Ishikawa (cell line): ENCODE measurements around the gene G0S2.

ENCODE experiments used
- CEBPB ChIP-seq: IDR thresholded peaks from 2 replicates; pipeline ENCODE4 v1.6.1; 2012
- CREB1 ChIP-seq: IDR thresholded peaks from 2 replicates; pipeline ENCODE4 v1.6.1; 2012; ENCODE audit warnings: low read depth
- EGR1 ChIP-seq: IDR thresholded peaks from 2 replicates; pipeline ENCODE4 v1.6.1; 2012
- EP300 ChIP-seq: IDR thresholded peaks from 2 replicates; pipeline ENCODE4 v1.6.1; 2012; ENCODE audit warnings: borderline replicate concordance
- FOXM1 ChIP-seq: IDR thresholded peaks from 2 replicates; pipeline ENCODE4 v1.6.1; 2012; ENCODE audit warnings: low read depth, borderline replicate concordance
- NFIC ChIP-seq: IDR thresholded peaks from 2 replicates; pipeline ENCODE4 v1.6.1; 2012
- RAD21 ChIP-seq: IDR thresholded peaks from 2 replicates; pipeline ENCODE4 v1.6.1; 2012; ENCODE audit warnings: low read depth
- REST ChIP-seq: IDR thresholded peaks from 2 replicates; pipeline ENCODE4 v1.6.1; 2012; ENCODE audit warnings: low read depth, mild to moderate bottlenecking
- TAF1 ChIP-seq: IDR thresholded peaks from 2 replicates; pipeline ENCODE4 v1.6.1; 2012; ENCODE audit warnings: low read depth, mild to moderate bottlenecking
- TCF12 ChIP-seq: IDR thresholded peaks from 2 replicates; pipeline ENCODE4 v1.6.1; 2012; ENCODE audit warnings: low read depth
- TEAD4 ChIP-seq: IDR thresholded peaks from 2 replicates; pipeline ENCODE4 v1.6.1; 2012
- USF1 ChIP-seq: IDR thresholded peaks from 2 replicates; pipeline ENCODE4 v1.6.1; 2012
- YY1 ChIP-seq: IDR thresholded peaks from 2 replicates; pipeline ENCODE4 v1.6.1; 2012; ENCODE audit warnings: low read depth
- ZBTB7A ChIP-seq: IDR thresholded peaks from 2 replicates; pipeline ENCODE4 v1.6.1; 2012; ENCODE audit warnings: low read depth
- TF ChIP-seq, protein P1 (sequence below): IDR thresholded peaks from 2 replicates; pipeline ENCODE4 v1.6.1; 2012

The G0S2 gene

GRCh38 chr1:209672705-209673630 is 2.2 kb upstream of the G0S2 start:
- TF ChIP-seq FOXM1 (no peak), TEAD4 (no peak), USF1 (peak; percentile 43)

DNA sequence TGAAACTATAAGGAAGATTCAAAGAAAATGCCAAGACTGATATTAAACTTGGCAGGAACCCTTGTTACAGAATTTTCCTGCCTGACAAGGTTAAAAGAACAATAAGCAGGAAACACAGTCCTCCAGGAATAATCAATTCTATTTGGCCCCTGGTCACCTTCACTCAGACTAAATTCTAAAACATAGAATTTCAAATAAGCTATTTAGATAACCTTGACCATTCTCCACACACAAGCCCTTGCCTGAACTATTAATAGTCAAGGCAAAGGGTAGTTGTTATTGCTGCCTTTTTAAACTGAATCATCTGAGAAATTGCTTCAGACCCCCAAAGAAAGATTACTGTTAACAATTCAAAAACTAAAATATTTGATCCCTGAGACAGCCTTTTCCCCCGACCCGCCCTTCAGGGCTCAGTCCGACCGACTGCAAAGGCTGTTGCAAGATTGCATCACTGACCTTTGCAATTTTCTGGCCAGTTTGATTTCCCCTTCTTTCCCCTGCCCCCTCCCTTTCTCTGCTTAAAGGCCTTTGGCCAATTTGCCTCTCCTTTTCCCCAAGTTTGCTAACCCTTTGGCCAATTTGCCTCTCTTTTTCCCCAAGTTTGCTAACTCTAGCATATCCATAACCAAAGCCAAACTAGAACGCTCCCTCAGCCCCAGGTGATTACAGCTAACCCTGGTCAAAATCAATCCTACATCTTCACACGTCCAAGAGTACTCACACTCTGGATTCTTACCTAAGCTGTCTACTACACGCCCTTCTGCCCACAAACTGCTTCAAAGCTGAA is 1.4 kb upstream of the G0S2 start:
- no peak for TF ChIP-seq CREB1
- TF ChIP-seq TAF1, result no peak
- TF ChIP-seq, protein P1, sequence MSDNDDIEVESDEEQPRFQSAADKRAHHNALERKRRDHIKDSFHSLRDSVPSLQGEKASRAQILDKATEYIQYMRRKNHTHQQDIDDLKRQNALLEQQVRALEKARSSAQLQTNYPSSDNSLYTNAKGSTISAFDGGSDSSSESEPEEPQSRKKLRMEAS, result no peak
- peak; percentile 80 for TF ChIP-seq CEBPB
- TF ChIP-seq TCF12, result no peak
- TF ChIP-seq FOXM1, result no peak
- TF ChIP-seq YY1, result no peak
- TF ChIP-seq RAD21, result no peak
- TF ChIP-seq TEAD4, result no peak

DNA sequence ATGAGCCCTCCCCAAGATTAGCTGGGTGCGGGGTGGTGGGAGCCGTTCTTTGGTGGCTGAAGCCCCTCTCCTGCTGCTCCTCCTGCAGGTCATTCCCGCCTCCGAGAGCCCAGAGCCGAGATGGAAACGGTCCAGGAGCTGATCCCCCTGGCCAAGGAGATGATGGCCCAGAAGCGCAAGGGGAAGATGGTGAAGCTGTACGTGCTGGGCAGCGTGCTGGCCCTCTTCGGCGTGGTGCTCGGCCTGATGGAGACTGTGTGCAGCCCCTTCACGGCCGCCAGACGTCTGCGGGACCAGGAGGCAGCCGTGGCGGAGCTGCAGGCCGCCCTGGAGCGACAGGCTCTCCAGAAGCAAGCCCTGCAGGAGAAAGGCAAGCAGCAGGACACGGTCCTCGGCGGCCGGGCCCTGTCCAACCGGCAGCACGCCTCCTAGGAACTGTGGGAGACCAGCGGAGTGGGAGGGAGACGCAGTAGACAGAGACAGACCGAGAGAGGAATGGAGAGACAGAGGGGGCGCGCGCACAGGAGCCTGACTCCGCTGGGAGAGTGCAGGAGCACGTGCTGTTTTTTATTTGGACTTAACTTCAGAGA is 448 bp downstream of the G0S2 start:
- TF ChIP-seq TAF1 (no peak), YY1 (no peak), TEAD4 (no peak), EP300 (no peak), CEBPB (no peak), NFIC (no peak), USF1 (no peak), EGR1 (no peak), CREB1 (no peak), REST (no peak), ZBTB7A (no peak), RAD21 (no peak), TCF12 (no peak), FOXM1 (no peak)
- TF ChIP-seq, protein P1, result no peak

- TF ChIP-seq FOXM1, result no peak
- TF ChIP-seq RAD21, result no peak
- no peak for TF ChIP-seq TCF12
- TF ChIP-seq YY1, result no peak
- TF ChIP-seq CREB1, result no peak
- TF ChIP-seq USF1, result no peak
- TF ChIP-seq REST, result no peak
- no peak for TF ChIP-seq EGR1
- TF ChIP-seq ZBTB7A, result no peak
These were observed 3.8 kb downstream of the G0S2 start for GRCh38 chr1:209678981-209679539.

DNA sequence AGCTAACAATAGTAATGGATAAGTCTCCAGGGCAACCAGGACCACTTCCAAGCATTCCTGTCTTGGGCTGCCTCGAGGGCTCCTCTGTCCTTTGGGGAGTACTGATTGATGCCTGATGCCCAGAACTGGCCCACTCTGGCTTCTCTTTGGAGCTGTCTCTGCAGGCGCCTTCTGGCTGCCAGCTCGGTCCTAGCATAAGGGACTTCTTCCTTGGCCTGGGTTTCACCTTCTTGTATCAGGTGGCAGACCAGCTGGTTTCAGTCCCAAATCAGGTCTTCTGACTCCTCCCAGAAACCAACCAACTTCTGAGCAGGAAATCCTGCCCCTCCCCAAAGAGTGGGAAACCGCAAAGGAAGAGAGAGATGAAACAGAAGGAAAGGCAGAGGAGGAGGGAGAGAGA is 10.6 kb downstream of the G0S2 start:
- TF ChIP-seq TCF12 (no peak), TAF1 (no peak), ZBTB7A (no peak), USF1 (no peak), REST (no peak), RAD21 (no peak), CREB1 (no peak), NFIC (no peak), CEBPB (no peak), EGR1 (no peak), EP300 (no peak), FOXM1 (no peak), YY1 (no peak), TEAD4 (no peak)
- TF ChIP-seq, protein P1, result no peak
